ENCODE results near the gene GNAQ. TPM values are rescaled to one million over a fixed set of nuclear protein-coding genes. Genes with fewer than 3 reads are reported as not detected.

The GNAQ gene
- total and polyA plus RNA-seq, 2 of the 4 experiments (the other 2 are of a cell fraction) = 23.1 to 50.7 TPM

DNA sequence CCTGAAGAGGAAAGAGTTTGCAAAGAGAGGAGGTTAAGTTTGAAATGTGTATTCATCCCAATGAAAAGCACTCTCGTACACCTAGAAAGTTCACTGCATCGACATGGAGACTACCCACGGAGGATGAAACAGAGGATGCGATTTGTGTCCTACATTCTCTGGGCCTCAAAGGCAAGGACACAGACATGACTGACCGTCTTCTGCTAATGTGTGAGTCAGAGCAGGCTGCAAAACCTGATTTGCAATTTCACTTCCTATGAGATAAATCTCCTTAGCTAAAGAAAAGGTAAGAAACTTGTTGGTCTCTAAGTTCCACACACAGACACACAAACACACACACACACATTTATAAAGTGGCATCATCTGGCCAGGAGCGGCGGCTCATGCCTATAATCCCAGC, 98.6 kb downstream of the GNAQ start:
- H4K5ac ChIP-seq (ENCODE audit: low read depth, low read length) = no peak overlapping the region
- H3K14ac ChIP-seq (replicated peaks; ENCODE audit: low read depth, low read length) = no peak overlapping the region
- H2BK5ac ChIP-seq (ENCODE audit: low read depth, low read length, poor library complexity, severe bottlenecking) = no peak overlapping the region
- H4K20me1 ChIP-seq (ENCODE audit: insufficient read depth, low read length) = peaks cover 10% of the 10 kb centered on the region
- H2AFZ ChIP-seq (replicated peaks; ENCODE audit: low read length, poor library complexity) = no peak overlapping the region
- H3K4ac ChIP-seq (ENCODE audit: low read depth, low read length) = no peak overlapping the region
- H3K27ac ChIP-seq (ENCODE audit: insufficient read depth, low read length) = no peak overlapping the region
- no peaks in the 10 kb centered on the region for H3K9me3 ChIP-seq (ENCODE audit: control insufficient read depth, insufficient read depth, low read length)
- no peak overlapping the region for H3K4me2 ChIP-seq (ENCODE audit: low read depth, low read length)
- H3K27me3 ChIP-seq (ENCODE audit: control insufficient read depth, insufficient read depth, low read length) = no peaks in the 10 kb centered on the region
- TF ChIP-seq CEBPB (IDR thresholded peaks at IDR 0.05; ENCODE audit: low read depth, low read length) (no peak), FOS (IDR thresholded peaks at IDR 0.05; ENCODE audit: low read depth, low read length) (no peak), MAZ (IDR thresholded peaks at IDR 0.05; ENCODE audit: borderline replicate concordance, low read depth, low read length) (no peak), ELK1 (IDR thresholded peaks at IDR 0.05; ENCODE audit: borderline replicate concordance, low read depth, low read length) (no peak), BHLHE40 (IDR thresholded peaks at IDR 0.05; ENCODE audit: low read depth, low read length) (no peak), RCOR1 (IDR thresholded peaks at IDR 0.05; ENCODE audit: insufficient replicate concordance, low read length) (no peak), CHD1 (IDR thresholded peaks at IDR 0.05; ENCODE audit: low read depth, low read length) (no peak), POLR2A (IDR thresholded peaks at IDR 0.05; ENCODE audit: low read depth, low read length) (no peak), NFE2L2 (IDR thresholded peaks at IDR 0.05; ENCODE audit: low read depth, low read length) (no peak), USF2 (IDR thresholded peaks at IDR 0.05; ENCODE audit: low read depth, low read length) (no peak), MAFK (IDR thresholded peaks at IDR 0.05; ENCODE audit: low read depth, low read length) (no peak), RFX5 (IDR thresholded peaks at IDR 0.05; ENCODE audit: low read depth, low read length) (no peak), RAD21 (IDR thresholded peaks at IDR 0.05; ENCODE audit: low read length) (no peak), MXI1 (IDR thresholded peaks at IDR 0.05; ENCODE audit: borderline replicate concordance, low read depth, low read length) (no peak)
- H2BK20ac ChIP-seq (ENCODE audit: low read depth, low read length) = no peak overlapping the region
- no peak overlapping the region for H3K4me3 ChIP-seq (ENCODE audit: insufficient read depth, low read depth, low read length)
- ATAC-seq (ENCODE audit: low read depth) (no peak), DNase-seq (peak; percentile 28)
- H3K9me1 ChIP-seq (ENCODE audit: insufficient read depth, low read length) = no peaks in the 10 kb centered on the region; the same call in 1 of the 2 replicates
- 0 out of 2 replicates have a peak overlapping the region, but pooled peaks have one; percentile 18 for H3K23ac ChIP-seq (ENCODE audit: low read depth, low read length)
- POLR2A ChIA-PET (ENCODE audit: unreplicated experiment) = no interaction called here
- H3K36me3 ChIP-seq (ENCODE audit: control insufficient read depth, insufficient read depth, low read length) = no peaks in the 10 kb centered on the region
- H3K18ac ChIP-seq (ENCODE audit: low read depth, low read length) = no peak overlapping the region
- no peak overlapping the region for H2BK120ac ChIP-seq (ENCODE audit: low read depth, low read length)
- H3K79me1 ChIP-seq (ENCODE audit: low read depth in 1 of 2, low read length in 2 of 2) = peaks cover 20 to 35% of the 10 kb centered on the region in 2 experiments
- in situ Hi-C loops (cut with MboI; ENCODE audit: low sequenced_read_pairs) (no loop called here), intact Hi-C loops (cut with micrococcal nuclease) (no loop called here), dilution Hi-C loops (cut with HindIII; ENCODE audit: low sequenced_read_pairs, unreplicated experiment) (no loop called here)
- H4K91ac ChIP-seq (ENCODE audit: insufficient read depth, low read depth, low read length) = no peak overlapping the region
- no peak overlapping the region for H2BK15ac ChIP-seq (ENCODE audit: low read depth, low read length)
- H3K4me1 ChIP-seq (ENCODE audit: control insufficient read depth, insufficient read depth, low read length) = peaks cover 2% of the 10 kb centered on the region; the same call in 1 of the 2 replicates
- CTCF ChIA-PET = no interaction called here
- H3K9ac ChIP-seq (ENCODE audit: low read depth, low read length) = no peak overlapping the region
- no peak overlapping the region for H2AK5ac ChIP-seq (ENCODE audit: low read depth, low read length)
- H2AK9ac ChIP-seq (replicated peaks; ENCODE audit: low read depth, low read length, poor library complexity) = no peak overlapping the region
- WGBS, 2 experiments (ENCODE audit: extremely low coverage in 2 of 2, insufficient read length in 1 of 2) = no CpG with 5 or more reads among the region's 7 CpGs
- H4K8ac ChIP-seq (ENCODE audit: low read depth in 2 of 2, low read length in 2 of 2) = no peak overlapping the region
- no TSS peak for BruUV-seq (replicated peaks)
- no peak overlapping the region for H3K56ac ChIP-seq (ENCODE audit: extremely low read depth, insufficient read depth, low read length)

All from IMR-90 (cell line).